Spinal cord (tissue), 10 donors: ENCODE measurements around the gene GAS2L2. TPM values are rescaled to one million over a fixed set of nuclear protein-coding genes. Genes with fewer than 3 reads are reported as not detected.

ENCODE experiments used
- DNase-seq, 6 donors: peaks; one replicate each; pipeline versions ENCODE4 v3.0.0 to v3.0.0-alpha.2; 2013 to 2015; ENCODE audit warnings: low spot score in 6 of 6, low read depth in 4 of 6
- H3K27ac ChIP-seq: one replicate; pipeline ENCODE4 v1.5.1; 2013; ENCODE audit warnings: low read depth, low read length, control low read depth
- H3K27me3 ChIP-seq: one replicate; pipeline ENCODE4 v1.6.1; 2013; ENCODE audit warnings: low read length; ENCODE audit not compliant: control insufficient read depth, insufficient read depth
- H3K36me3 ChIP-seq: one replicate; pipeline ENCODE4 v1.6.1; 2013; ENCODE audit warnings: low read length; ENCODE audit not compliant: control insufficient read depth, insufficient read depth
- H3K4me1 ChIP-seq: one replicate; pipeline ENCODE4 v1.6.1; 2013; ENCODE audit warnings: low read length; ENCODE audit not compliant: control insufficient read depth, insufficient read depth
- H3K4me3 ChIP-seq: one replicate; pipeline ENCODE4 v1.5.1; 2013; ENCODE audit warnings: low read depth, low read length, control low read depth
- H3K9me3 ChIP-seq: one replicate; pipeline ENCODE4 v1.6.1; 2013; ENCODE audit warnings: low read length; ENCODE audit not compliant: control insufficient read depth, insufficient read depth
- WGBS: methylation state at CpG from one replicate; pipeline ENCODE4 v1.1.5; 2013; ENCODE audit warnings: missing lambda C conversion rate; ENCODE audit not compliant: insufficient coverage; 5-methylcytosine and 5-hydroxymethylcytosine counted together
- polyA plus RNA-seq, 2 donors: library from polyadenylated mRNA; unstranded; fragments of 120-200 nt; gene quantifications; one replicate each; pipeline ENCODE4 v1.2.1, GENCODE V29; 2013; ENCODE audit not compliant: insufficient read length in 2 of 2
- total RNA-seq, 2 donors: library from RNA; depleted of rRNA in 1 of 2; stranded (reverse); fragments of 120-200 nt in 1 of 2; fragments of >200 nt in 1 of 2; gene quantifications; one replicate each; pipeline versions ENCODE4 v1.2.3 to v1.2.4, GENCODE V29; 2013 to 2014
- donor health status: healthy.

GAS2L2 gene
- total and polyA plus RNA-seq, 4 donors = 0.69 to 3.6 (median 3.2) TPM

- Histone ChIP-seq H3K4me3 (no peak overlapping the region), H3K4me1 (peaks cover 25% of the 10 kb centered on the region), H3K36me3 (peaks cover 14% of the 10 kb centered on the region), H3K27ac (no peak overlapping the region), H3K27me3 (peaks cover 3% of the 10 kb centered on the region), H3K9me3 (no peaks in the 10 kb centered on the region)
- peak in 2 of 6 donors; percentile 51 to 83 for DNase-seq
- WGBS = 25% methylated on average over 64 of the region's 73 CpGs
Observed at GRCh38 chr17:35740997-35741931, 11.8 kb downstream of the GAS2L2 start.

- Histone ChIP-seq H3K36me3 (peaks cover 19% of the 10 kb centered on the region), H3K4me3 (no peak overlapping the region), H3K9me3 (no peaks in the 10 kb centered on the region), H3K27me3 (peaks cover 3% of the 10 kb centered on the region), H3K4me1 (peaks cover 25% of the 10 kb centered on the region), H3K27ac (no peak overlapping the region)
- WGBS = 93% methylated on average over 7 of the region's 7 CpGs
- no peak for DNase-seq
Observed at GRCh38 chr17:35740216-35740615, 12.8 kb downstream of the GAS2L2 start.

DNA sequence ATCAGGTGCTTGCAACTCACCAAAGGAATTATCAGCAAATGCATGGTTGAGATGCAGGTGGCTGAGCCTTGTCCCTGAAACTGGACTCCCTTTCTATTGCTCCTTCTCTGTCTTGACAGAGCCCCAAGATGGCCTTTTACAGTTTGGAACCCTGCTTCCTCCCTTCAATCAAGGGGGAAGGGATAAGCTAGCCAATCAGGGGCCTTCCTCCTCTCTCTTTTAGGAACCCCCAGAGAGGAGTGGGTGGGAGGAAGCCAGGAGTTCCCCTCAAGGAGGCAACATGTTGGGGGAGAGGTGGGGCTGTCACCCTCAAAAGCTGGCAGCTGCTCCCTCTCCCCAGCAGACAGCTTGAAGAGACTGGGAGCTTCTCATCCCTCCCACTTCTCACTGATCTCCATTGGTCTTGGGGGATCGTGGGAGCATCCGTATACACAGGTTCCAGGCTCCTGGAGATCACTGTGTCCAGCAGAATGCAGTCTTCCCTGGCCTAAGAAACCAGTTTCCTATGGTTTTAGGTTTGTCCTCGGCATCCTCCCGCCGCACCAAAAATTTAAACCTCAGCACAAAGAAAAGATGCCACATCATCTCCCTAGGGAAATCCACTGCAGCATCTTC lies 14.4 kb downstream of the GAS2L2 start:
- Histone ChIP-seq H3K4me1 (peaks cover 25% of the 10 kb centered on the region), H3K36me3 (peaks cover 30% of the 10 kb centered on the region), H3K9me3 (no peaks in the 10 kb centered on the region), H3K27me3 (peaks cover 3% of the 10 kb centered on the region), H3K27ac (no peak overlapping the region), H3K4me3 (no peak overlapping the region)
- no peak for DNase-seq
- 83% methylated on average over 2 of the region's 5 CpGs for WGBS

- H3K27ac ChIP-seq = no peak overlapping the region
- H3K36me3 ChIP-seq = peaks cover 29% of the 10 kb centered on the region
- peaks cover 18% of the 10 kb centered on the region for H3K4me1 ChIP-seq
- no peaks in the 10 kb centered on the region for H3K27me3 ChIP-seq
- H3K9me3 ChIP-seq = no peaks in the 10 kb centered on the region
- WGBS = 95% methylated on average over 5 of the region's 5 CpGs
- DNase-seq = no peak
- H3K4me3 ChIP-seq = no peak overlapping the region
Observed at GRCh38 chr17:35736236-35736635, 16.8 kb downstream of the GAS2L2 start.

DNA sequence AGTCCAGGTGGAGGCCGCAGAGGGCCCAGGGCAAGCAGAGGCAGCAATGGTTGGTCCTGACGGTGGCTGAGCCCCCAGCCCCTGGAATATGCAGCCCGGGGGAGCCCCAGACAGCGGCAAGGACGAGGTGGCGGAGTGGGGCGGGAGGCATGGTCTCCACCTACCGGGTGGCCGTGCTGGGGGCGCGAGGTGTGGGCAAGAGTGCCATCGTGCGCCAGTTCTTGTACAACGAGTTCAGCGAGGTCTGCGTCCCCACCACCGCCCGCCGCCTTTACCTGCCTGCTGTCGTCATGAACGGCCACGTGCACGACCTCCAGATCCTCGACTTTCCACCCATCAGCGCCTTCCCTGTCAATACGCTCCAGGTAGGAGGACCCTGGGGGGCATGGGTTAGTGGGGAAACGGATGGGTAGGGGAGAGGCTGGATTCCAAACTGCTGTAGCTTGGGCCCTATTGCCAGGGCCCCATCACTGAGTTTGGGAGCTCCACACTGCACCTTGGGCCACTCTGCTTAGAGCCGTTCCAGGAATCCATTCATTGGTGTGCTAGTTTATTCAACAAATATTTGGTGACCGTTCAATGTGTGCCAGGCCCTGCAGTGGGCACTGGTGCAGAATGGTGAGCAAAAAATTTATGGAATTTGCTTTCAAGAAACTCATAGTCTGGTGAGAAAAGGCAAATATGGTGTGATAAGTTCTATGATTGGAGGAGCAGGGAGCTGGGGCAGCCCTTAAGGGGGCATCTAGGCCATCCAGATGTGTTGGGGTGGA lies 17.8 kb downstream of the GAS2L2 start:
- H3K27ac ChIP-seq = no peak overlapping the region
- no peak for DNase-seq
- no peak overlapping the region for H3K4me3 ChIP-seq
- H3K4me1 ChIP-seq = peaks cover 15% of the 10 kb centered on the region
- no peaks in the 10 kb centered on the region for H3K9me3 ChIP-seq
- peaks cover 25% of the 10 kb centered on the region for H3K36me3 ChIP-seq
- WGBS = 82% methylated on average over 23 of the region's 29 CpGs
- H3K27me3 ChIP-seq = no peaks in the 10 kb centered on the region

GRCh38 chr17:35734396-35734795 lies 18.6 kb downstream of the GAS2L2 start:
- no peak overlapping the region for H3K4me3 ChIP-seq
- H3K36me3 ChIP-seq = peaks cover 25% of the 10 kb centered on the region
- H3K27ac ChIP-seq = no peak overlapping the region
- peaks cover 15% of the 10 kb centered on the region for H3K4me1 ChIP-seq
- no peaks in the 10 kb centered on the region for H3K27me3 ChIP-seq
- no peaks in the 10 kb centered on the region for H3K9me3 ChIP-seq
- WGBS = 92% methylated on average over 6 of the region's 7 CpGs
- no peak for DNase-seq

GRCh38 chr17:35733366-35733765 lies 19.7 kb downstream of the GAS2L2 start:
- Histone ChIP-seq H3K4me1 (peaks cover 15% of the 10 kb centered on the region), H3K9me3 (no peaks in the 10 kb centered on the region), H3K36me3 (peaks cover 25% of the 10 kb centered on the region), H3K27me3 (no peaks in the 10 kb centered on the region), H3K4me3 (no peak overlapping the region), H3K27ac (no peak overlapping the region)
- WGBS = 96% methylated on average over 4 of the region's 6 CpGs
- no peak for DNase-seq

DNA sequence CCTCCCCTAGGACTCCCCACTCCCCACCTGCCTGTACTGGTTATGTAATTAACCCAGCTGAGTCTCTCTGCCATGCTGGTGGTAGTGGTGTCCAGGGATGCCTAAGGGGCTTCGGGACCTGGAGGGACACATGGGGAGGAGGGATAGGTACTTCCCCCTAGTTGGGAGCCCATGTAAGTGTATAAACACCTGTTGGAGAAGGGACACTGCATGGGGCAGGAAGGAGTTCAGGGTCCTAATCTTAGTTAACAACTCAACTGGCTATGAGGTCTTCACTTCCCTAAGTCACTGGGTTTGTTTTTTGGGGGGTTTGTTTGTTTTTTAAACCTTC lies 20.3 kb downstream of the GAS2L2 start:
- no peaks in the 10 kb centered on the region for H3K27me3 ChIP-seq
- H3K4me1 ChIP-seq = peaks cover 15% of the 10 kb centered on the region
- peaks cover 25% of the 10 kb centered on the region for H3K36me3 ChIP-seq
- H3K4me3 ChIP-seq = peak overlapping the region; percentile 52
- 50% methylated on average over 1 of the region's 1 CpG for WGBS
- no peaks in the 10 kb centered on the region for H3K9me3 ChIP-seq
- H3K27ac ChIP-seq = no peak overlapping the region
- no peak for DNase-seq

DNA sequence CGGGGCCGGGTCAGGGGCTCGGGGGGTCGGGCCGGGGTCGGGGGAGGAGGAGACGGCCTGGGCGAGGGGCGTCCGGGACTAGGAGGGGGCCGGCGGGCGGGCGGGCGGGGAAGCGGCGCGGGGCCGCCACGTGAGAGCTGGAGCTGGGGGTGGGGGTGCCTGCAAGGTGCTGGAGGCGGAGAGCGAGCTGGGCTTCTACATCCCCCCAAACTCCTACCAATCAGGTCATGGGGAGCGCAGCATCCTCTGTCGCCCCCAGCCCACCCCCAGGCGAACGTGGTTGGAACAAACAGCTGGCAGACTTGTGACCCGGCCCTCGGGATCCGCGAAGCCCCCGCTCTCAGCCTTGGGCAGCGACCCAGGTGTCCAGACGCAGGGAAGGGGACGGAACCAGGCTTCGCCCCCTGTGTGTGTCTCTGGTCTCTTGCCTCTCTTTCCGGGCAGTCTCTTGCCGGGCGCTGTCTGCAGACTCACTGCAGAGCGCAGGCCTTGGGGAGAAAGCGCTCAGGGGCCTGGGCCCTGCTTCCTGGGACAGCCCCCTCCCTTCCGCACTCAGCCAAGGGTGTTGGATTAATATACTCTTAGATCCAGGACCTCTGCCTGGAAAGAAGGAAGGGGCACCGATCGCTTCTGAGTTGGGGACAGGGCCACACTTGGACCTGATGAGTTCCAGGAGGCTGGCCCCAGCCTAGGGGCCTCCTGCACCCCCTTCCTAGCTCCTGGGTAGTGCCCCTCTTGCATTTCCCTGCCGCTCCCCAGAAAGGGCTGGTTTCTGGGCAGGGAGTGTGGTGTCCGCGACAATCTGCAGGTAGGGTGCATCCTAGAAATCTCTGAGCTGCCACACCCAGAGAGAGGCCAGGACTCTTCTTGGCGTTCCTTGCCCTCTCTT lies 20.9 kb downstream of the GAS2L2 start:
- no peaks in the 10 kb centered on the region for H3K9me3 ChIP-seq
- peak overlapping the region; percentile 57 for H3K27ac ChIP-seq
- H3K36me3 ChIP-seq = peaks cover 25% of the 10 kb centered on the region
- peaks cover 16% of the 10 kb centered on the region for H3K4me1 ChIP-seq
- peak in 1 of 6 donors; percentile 66 for DNase-seq
- H3K27me3 ChIP-seq = no peaks in the 10 kb centered on the region
- 6% methylated on average over 22 of the region's 47 CpGs for WGBS
- H3K4me3 ChIP-seq = peak overlapping the region; percentile 52
